Measurements from ENCODE around the gene KLHDC4.

- TF ChIP-seq CTCF (IDR thresholded peaks at IDR 0.05): no peak
- TF ChIP-seq POLR2A (IDR thresholded peaks at IDR 0.05): no peak
Measured at GRCh38 chr16:87685405-87685755, 80.4 kb downstream of the KLHDC4 start.
